Left cardiac atrium (tissue), 4 donors: ENCODE results near the gene SH3BP4. TPM values are rescaled to one million over a fixed set of nuclear protein-coding genes. Genes with fewer than 3 reads are reported as not detected.

Source experiments
- ATAC-seq, 2 donors: fragments of 200-7000 bp; cut with Tn5 transposase; one replicate each; pipeline ENCODE4 v1.9.1; 2020; ENCODE audit warnings: mild to moderate bottlenecking in 2 of 2, moderate library complexity in 2 of 2
- DNase-seq: peaks from one replicate; pipeline ENCODE4 v3.0.0-alpha.2; 2020
- intact Hi-C, 2 donors: fragments of 100-400 bp; cut with DNase I; formaldehyde crosslinking; loops; one replicate each; pipeline versions ENCODE4 v1.14.1 to v1.15.1; 2022 to 2023
- long read RNA-seq: library from polyadenylated mRNA; unstranded; transcript quantifications from one replicate; pipeline ENCODE4 v2.0.0, GENCODE V29; 2021
- total RNA-seq, 2 donors: library from RNA; stranded (reverse); fragmentation: NEBNext Ultra II Directional; extraction: Animal tissue kit (Norgen Biotek cat#: 25700); gene quantifications; one replicate each; pipeline ENCODE4 v1.2.1, GENCODE V29; 2021
- donor health status: DM: no; HTN: yes; CAD: no.
- donor health status: DM: no; HTN: yes; CAD: no; lungs with severe emphysema.
- donor health status: DM: yes; HTN: yes; CAD: no.
- donor health status: Dilated cardiomyopathy.

Gene SH3BP4, protein sequence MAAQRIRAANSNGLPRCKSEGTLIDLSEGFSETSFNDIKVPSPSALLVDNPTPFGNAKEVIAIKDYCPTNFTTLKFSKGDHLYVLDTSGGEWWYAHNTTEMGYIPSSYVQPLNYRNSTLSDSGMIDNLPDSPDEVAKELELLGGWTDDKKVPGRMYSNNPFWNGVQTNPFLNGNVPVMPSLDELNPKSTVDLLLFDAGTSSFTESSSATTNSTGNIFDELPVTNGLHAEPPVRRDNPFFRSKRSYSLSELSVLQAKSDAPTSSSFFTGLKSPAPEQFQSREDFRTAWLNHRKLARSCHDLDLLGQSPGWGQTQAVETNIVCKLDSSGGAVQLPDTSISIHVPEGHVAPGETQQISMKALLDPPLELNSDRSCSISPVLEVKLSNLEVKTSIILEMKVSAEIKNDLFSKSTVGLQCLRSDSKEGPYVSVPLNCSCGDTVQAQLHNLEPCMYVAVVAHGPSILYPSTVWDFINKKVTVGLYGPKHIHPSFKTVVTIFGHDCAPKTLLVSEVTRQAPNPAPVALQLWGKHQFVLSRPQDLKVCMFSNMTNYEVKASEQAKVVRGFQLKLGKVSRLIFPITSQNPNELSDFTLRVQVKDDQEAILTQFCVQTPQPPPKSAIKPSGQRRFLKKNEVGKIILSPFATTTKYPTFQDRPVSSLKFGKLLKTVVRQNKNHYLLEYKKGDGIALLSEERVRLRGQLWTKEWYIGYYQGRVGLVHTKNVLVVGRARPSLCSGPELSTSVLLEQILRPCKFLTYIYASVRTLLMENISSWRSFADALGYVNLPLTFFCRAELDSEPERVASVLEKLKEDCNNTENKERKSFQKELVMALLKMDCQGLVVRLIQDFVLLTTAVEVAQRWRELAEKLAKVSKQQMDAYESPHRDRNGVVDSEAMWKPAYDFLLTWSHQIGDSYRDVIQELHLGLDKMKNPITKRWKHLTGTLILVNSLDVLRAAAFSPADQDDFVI
- 10 to 100 TPM; 15.1 to 27.0 TPM for total RNA-seq
- long read RNA-seq, full-length matches to known transcripts = 3 of 22 reads
- long read RNA-seq, partial matches to known transcripts = 15 of 22 reads
- long read RNA-seq, other reads (novel, unspliced or antisense) = 4 of 22 reads

DNA sequence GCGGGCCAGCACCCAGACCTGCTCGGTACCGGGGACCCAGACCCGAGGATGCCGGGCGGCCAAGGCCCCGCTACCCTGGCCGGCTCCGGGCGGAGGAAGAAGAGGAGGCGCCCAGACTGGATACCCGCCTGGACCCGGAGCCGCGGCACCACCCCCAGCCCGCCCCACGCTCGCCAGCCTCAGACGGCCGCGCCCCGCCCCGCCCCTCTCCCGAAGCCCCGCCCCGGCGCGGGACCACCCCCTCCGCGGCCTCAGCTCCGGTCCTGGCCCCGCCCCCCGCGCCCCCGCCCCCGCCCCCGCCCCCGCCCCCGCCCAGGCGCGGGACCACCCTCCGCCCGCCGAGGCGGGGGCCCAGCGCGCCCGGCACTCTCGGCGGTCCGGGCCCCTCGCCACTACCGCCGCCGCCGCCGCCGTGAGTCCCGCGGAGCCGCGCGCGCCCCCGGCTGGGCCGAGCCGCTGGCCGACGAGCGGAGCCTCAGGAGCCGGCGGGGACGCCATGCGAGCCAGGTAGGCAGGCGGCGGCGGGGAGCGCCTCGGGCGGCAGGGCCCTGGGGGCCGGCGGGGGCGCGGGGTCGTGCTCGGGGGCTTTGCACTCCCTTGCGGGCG, at the start of gene SH3BP4:
Gene SH3BP4, plus strand, starts transcription at position 354 of the 606 bp plus-strand sequence. CDS start 82,986 bp downstream, outside the sequence.
- peak; percentile 87 for DNase-seq
- peak; percentile 93 to 94 for ATAC-seq
- intact Hi-C loops = loop anchor here in 1 of 2 donors (5.0 to 10.0 kb wide), 2 partner anchors 101 to 133 kb away; no protein-coding TSS in a partner anchor

DNA sequence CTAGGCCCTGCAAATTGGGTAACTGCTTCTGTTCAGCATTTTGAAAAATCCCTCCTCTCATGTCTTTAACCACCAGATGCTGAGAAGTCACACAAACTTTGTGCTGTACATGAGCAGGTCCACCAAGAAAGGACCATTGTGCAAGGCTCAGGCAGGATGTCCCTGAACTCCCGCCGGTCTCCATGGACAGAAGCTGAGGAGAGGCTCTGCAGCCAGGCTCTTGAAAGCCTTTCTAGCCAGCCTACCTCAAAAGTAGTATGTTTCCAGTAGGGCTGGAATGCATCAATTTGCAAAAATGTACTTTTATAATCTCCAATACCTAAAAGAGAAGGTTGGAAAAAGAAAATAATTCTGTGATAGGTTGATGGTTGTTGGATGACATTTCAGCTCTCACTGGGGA, 47.0 kb upstream of the SH3BP4 start:
- no peak for DNase-seq
- intact Hi-C loops = no loop called here
- ATAC-seq = no peak

DNA sequence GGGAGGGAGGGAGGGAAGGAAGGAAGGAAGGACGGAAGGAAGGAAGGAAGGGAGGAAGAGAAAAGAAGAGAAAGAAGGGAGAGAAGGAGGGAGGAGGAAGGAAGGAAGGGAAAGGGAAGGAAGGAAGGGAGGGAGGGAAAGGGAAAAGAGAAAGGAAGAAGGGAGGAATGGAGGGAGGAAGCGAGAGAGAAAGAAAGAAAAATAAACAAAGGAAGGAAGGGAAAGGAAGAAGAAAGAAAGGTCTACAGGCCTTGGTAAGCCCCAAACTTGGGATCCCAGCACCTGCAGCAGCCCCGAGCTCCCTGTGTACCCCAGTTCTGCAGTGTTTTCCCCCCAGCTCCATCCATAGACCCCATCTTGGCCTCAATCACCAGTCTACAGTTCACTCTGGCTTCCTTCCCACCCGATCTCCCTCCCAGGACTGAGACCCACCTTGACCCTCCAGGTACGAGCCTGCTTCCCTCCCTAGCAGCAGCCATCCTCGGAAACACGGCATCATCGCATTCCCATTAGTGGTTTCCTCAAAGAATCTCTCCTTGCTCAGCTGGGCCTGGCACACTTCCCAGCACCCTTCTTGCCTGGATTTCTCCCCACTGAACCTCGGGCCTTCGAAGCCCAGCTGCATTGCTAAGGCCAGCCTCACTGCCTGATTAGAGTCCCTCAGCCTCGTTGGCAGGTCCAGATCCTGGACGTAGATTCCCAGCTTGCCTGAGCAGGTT, 46.1 kb upstream of the SH3BP4 start:
- no peak for ATAC-seq
- intact Hi-C loops = no loop called here
- no peak for DNase-seq

DNA sequence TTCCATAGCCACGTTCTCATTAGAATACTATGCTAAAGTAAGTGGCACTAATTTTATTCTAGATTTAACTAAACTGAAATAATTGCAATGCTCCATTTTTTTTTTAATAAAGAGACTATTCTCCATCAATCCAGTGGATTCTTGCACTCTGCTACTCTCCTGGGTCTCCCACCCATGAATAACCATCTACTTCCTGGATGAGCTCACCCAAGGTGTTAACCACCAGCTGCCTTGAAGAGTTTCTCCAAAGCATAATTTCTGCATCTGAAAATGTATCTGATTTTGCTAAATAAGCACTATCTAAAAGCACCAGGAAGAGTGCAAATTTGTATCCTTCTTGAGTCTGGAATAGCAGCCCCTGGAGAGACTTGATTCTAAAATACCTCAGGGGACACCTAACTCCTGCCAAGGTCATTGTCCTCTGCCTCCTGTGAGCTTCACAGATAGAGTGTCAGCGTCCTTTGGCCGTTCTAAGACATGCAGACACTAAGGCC, 41.6 kb upstream of the SH3BP4 start:
- ATAC-seq = no peak
- no peak for DNase-seq
- intact Hi-C loops = no loop called here

DNA sequence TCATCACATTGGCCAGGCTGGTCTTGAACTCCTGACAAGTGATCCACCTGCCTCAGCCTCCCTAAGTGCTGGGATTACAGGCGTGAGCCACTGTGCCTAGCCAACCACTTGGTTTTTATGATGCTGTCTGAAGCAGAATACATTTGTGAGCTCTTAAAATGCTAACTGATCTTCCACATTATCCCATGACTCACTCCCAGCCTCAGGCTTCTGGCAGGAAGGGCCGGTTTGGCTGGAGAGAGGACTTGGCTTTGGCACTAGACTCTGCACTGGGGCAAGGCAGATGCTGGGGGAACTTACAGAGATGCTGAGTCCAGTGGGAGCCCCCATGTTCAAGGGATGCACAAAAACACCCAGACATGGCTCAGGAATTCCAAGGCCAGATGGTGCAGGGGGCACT, 40.5 kb upstream of the SH3BP4 start:
- DNase-seq (no peak), ATAC-seq (peak in 1 of 2 donors; percentile 79)
- intact Hi-C loops = no loop called here

DNA sequence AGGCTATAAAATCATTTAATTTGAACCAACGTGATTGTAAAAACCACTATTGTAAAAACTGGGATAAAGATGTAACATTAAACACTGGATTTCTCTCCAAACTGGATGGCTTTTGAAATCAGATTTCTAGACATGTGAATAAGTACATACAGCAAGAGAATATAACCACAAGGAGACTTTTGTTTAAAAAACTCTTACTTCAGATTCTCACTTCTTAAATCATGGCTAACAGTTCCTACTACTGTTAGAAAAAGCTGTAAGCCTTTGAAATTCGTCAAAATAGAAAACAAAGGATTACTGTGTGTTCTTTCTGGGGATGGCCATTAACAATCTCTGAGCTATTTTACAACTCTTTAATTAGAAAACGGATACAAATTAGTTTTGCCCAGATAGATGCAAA, 39.4 kb upstream of the SH3BP4 start:
- ATAC-seq = no peak
- DNase-seq = no peak
- intact Hi-C loops = no loop called here

DNA sequence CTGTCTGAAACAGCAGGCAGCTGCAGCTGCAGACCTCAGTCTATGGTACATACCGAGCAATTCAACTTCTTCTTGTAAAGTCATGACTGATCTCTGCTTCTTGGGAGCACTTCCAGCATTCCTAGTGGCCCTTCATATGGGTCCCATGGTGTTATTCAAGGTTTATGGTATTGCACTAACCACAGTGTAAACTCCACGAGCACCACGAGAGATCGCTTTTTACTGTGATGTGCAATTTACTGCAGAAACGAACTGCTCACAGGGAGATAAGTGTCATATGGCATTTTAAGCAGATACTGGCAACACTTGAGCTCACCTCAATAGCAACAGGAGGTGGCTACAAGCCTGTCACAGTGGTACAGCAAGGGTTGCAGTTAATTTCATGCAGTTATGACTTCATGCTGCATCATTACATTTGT, 38.6 kb upstream of the SH3BP4 start:
- intact Hi-C loops = no loop called here
- ATAC-seq (no peak), DNase-seq (no peak)

DNA sequence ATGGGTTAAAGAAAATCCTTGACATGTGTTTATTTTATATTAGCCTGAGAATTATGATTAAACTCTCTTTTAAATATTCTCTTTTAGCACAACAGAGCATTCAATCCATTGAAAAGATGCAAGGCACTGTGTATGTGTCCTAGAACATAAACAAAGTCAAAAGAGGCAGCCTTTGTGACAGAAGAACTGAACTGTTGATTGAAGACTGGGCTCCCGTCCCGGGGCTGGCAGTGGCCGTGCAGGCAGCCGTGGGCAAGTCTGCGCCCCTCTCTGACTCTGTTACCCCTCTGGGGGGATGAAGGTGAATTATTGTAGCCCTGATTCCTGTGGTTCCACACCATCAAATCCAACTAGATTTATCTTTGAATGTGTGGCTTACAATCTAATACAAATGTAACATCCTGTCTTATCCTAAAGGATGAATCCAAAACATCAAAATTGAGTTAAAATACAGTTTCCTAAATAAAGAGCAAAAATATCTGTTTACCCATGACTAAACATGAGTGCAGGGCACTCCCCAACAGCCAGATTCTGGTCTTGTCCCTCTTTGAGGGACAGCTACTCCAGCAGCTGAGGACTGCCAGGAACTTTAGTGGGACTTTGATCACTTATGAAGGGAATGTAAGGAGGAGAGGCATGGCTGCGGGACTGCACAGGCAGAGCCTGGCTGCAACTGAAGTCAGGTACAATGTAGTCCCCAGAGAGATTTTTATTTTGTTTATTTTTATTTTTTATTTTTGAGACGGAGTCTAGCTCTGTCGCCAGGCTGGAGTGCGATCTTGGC, 37.3 kb upstream of the SH3BP4 start:
- DNase-seq (no peak), ATAC-seq (no peak)
- intact Hi-C loops = no loop called here

DNA sequence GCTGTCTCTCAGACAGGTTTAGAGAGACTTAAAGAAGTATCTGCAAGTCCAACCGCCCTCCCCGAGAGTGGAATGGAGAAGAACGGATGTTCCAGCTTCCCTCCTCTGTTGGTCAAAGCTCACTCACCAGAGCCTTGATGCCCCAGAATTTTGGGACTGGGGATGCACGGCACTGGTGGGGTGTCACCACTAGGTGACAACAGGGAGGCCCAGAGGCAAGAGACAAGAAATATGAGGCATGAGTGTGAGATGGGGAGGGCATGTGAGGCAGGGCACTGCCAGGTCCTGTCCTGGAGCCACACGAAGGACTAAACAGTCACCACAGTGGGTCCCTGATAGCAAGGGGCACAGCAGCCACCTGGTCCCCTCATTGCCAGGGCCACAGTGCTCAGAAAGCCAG, 35.1 kb upstream of the SH3BP4 start:
- ATAC-seq (no peak), DNase-seq (no peak)
- intact Hi-C loops = no loop called here

DNA sequence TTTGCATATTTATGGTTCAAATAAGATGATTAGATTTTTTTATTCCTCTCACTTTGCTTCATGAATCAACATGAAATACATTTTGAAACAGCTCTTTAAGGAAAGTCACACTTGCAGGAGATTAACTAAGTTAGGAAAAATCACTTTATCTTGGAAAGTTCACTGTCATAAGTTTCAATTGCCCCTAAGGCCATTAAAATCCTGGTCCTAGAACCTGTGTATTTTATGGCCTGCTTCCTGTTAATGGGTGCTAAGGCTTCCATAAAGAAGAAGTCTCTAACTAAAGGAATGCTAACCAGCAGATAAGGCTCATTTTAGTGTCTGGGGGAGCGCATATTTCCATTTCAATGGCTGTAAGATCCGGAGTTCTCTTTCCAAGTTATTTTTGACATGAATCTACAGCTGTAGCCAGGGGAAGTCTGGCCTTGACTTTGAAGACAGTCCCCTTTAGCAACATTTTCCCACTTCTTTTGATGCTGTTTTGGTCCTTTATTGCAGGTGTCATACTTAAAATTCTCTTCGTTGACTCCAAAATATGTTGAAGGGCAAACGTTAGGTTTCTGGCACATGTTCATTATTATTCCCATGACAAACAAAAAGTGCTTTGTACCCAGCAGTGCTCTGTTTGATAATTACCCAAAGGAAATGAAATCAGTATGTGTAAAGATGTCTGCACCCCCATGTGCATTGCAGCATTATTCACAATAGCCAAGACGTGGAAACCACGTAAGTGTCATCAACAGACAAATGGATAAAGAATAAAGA, 34.4 kb upstream of the SH3BP4 start:
- no peak for DNase-seq
- ATAC-seq = no peak
- intact Hi-C loops = no loop called here

DNA sequence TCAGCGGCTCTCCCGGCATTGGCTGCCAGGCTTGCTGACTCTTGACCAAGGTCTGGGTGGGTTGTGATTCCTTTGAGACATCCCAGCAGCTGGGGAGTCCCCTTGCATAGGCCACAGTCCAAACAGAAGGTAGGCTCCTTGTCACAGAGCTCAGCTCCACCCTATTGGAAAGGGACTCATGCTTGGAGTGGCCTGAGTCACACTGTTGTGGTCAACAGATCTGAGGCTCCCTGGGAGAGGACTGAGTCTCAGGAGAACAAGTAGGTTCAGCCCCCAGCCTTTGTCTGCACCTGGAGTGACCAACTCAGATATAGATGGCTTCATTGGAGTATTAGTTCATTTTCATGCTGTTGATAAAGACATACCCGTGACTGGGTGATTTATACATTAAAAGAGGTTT, 32.1 kb upstream of the SH3BP4 start:
- intact Hi-C loops = no loop called here
- no peak for DNase-seq
- no peak for ATAC-seq

DNA sequence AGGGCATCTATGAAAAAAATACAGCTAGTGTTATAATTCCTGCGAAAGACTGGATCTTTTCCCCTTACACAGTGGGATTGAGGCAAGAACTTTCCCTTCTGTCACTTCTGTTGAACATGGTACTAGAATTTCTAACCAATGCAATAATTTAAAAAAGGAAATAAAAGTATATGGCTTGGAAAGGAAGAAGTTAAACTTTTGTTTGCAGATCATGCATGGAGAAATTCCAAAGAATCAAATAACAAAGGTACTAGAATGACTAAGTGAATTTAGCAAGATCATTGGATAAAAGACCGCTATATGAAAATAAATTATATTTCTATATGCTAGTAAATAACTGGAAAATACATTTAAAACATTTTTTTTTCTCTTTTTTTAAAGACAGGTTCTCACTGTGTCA, 31.0 kb upstream of the SH3BP4 start:
- intact Hi-C loops = no loop called here
- no peak for DNase-seq

DNA sequence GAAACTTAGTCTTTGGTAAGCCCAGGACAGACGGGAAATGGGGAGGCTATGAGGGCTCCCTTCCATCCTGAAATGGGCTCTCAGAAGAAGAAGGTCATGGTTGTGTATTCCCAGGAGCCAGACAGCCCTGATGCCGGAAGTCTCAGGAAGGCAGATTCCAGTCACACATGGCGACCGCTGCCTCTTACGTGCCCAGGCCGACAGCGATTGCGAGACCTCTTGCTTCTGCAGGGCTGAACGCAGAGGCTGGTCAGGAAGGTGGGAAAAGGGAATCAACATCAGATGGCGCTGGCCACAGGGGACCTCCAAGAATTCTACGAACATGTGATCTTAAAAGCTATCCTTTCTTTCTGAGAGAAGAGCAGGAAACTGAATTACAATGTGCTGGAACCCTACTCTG, 22.8 kb upstream of the SH3BP4 start:
- intact Hi-C loops = no loop called here
- no peak for DNase-seq
- no peak for ATAC-seq

More for the DNA sequence above, 31.0 kb upstream of the SH3BP4 start:
- no peak for ATAC-seq

DNA sequence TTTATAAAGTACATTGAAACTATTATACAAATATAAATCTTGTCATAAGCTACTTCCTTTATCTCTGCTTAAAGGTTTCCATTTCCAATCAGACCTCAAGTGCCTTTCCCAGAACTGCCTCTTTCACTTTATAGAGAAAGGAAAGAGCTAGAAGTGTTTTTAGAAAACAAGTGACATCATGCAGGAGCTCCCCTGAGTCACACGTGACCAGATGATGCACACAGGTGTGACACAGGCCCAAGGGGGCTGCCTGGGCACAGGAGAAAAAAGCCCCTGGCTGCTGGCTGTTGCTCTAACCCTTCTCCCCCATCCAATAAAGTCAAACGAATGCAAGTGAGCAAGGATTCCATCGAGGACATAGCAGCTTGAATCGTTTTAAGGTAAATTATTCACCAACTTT, 21.4 kb upstream of the SH3BP4 start:
- DNase-seq (no peak), ATAC-seq (no peak)
- intact Hi-C loops = no loop called here

DNA sequence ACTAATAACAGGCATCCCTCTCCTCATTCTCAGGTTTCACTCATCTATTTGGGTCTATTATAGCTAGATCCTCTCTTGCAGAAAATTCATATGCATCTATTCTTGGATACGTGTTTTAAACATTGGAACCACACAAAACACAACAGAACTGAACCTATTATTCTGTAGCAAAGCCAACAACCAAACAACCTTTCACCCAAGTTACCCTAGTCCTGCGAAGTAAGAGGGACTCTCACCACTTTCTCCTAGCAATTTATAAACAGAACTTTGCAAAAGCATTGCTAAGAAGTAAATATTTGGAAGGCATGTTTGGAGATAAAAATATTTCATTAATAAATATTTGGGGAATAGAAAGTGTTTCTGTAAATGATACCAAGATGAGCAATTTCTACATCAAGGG, 20.4 kb upstream of the SH3BP4 start:
- no peak for DNase-seq
- no peak for ATAC-seq
- intact Hi-C loops = no loop called here

DNA sequence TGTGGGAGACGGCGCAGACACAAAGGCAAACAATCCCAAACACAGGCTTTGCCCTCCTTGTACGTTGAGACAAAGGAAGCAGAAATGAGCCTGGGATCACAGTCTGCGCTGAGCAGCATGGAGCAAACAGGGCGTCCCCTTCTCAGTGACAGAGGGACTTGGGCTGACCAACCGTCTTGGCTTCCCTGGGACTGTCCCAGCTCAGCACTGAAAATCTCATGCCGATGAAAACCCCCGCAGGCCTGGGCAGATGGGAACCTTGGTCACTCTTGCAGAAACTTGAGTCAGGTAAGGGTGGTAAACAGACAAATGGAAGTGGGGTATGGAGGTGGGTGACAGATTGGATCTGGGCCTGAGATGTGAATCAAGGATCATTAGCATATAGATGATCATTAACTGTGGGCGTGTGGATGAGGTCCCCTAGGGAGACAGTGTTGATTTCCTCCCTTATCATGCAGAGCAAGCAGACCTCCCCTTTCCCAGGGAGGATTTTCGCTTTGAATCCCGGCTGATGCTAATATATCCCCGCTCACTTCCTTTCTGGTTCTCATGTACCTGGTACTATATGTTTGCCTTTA, 19.1 kb upstream of the SH3BP4 start:
- intact Hi-C loops = no loop called here
- ATAC-seq (no peak), DNase-seq (no peak)

DNA sequence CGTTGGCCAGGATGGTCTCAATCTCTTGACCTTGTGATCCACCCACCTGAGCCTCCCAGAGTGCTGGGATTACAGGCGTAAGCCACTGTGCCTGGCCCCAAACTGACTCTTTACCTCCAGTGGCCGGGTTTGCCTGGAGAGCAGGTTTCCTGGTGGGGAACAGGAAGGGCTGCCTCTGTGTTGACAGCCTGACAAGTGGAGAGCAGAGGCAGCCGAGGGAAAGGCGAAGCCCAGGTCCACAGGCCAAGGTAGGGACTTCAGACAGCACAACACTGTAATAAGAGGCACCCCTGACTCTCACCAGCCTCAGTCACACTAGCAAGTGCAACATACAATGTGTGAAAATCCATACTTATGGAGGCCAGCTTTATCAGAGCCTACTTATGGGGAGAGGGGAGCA, 16.5 kb upstream of the SH3BP4 start:
- DNase-seq (no peak), ATAC-seq (no peak)
- intact Hi-C loops = no loop called here
